ENCODE results near the gene MED9.

GRCh38 chr17:17481860-17482259 is 5.1 kb downstream of the MED9 start:
- no peak for TF ChIP-seq EZH2phosphoT487 (IDR thresholded peaks at IDR 0.05; ENCODE audit: borderline replicate concordance, low read length)
- no peak for TF ChIP-seq CTCF (IDR thresholded peaks at IDR 0.05; ENCODE audit: low read depth, low read length, poor library complexity, severe bottlenecking)
